Prostate gland (tissue), 2 donors: ENCODE results near the gene RAPGEF4. TPM values are rescaled to one million over a fixed set of nuclear protein-coding genes. Genes with fewer than 3 reads are reported as not detected.

ENCODE experiments used
- DNase-seq: peaks from one replicate; pipeline ENCODE4 v3.0.0-alpha.2; 2019; ENCODE audit warnings: low spot score
- H3K27ac ChIP-seq, 2 donors: fragments of 200-600 bp; sonication (generic); 2 replicates each; pipeline ENCODE4 v1.5.1; 2017 to 2019
- H3K27me3 ChIP-seq: fragments of 200-600 bp; sonication (generic); replicated peaks from 2 replicates; pipeline ENCODE4 v1.5.1; 2019; ENCODE audit not compliant: insufficient read depth
- H3K36me3 ChIP-seq, 2 donors: fragments of 200-600 bp; sonication (generic); 1 replicate in 1 of 2; 2 replicates in 1 of 2; pipeline versions ENCODE4 v1.5.1 to v1.8.1; 2017 to 2019
- H3K4me1 ChIP-seq: fragments of 200-600 bp; sonication (generic); replicated peaks from 2 replicates; pipeline ENCODE4 v1.5.1; 2019
- H3K4me3 ChIP-seq, 2 donors: fragments of 200-600 bp; sonication (generic); 2 replicates each; pipeline ENCODE4 v1.5.1; 2017 to 2019
- H3K9me3 ChIP-seq: fragments of 200-600 bp; sonication (generic); 2 replicates; pipeline ENCODE4 v1.5.1; 2017
- POLR2A ChIP-seq: fragments of 450-650 bp; IDR thresholded peaks from one replicate; pipeline ENCODE4 v1.6.1; 2016; ENCODE audit warnings: antibody characterized with exemption, mild to moderate bottlenecking
- POLR2AphosphoS5 ChIP-seq: sonication (generic); formaldehyde crosslinking; IDR thresholded peaks from one replicate; pipeline ENCODE4 v1.6.1; 2017; ENCODE audit warnings: antibody characterized with exemption
- WGBS: methylation state at CpG from one replicate; pipeline ENCODE4 v1.1.5; 2018; 5-methylcytosine and 5-hydroxymethylcytosine counted together
- intact Hi-C: fragments of 100-400 bp; cut with DNase I; formaldehyde crosslinking; loops from one replicate; pipeline ENCODE4 v1.14.2; 2022
- total RNA-seq, 2 donors: library from RNA; depleted of rRNA; stranded (reverse); fragments of >200 nt; gene quantifications; one replicate each; pipeline ENCODE4 v1.1.0, GENCODE V29; 2016
- TF ChIP-seq, protein P1 (sequence below), 4 experiments: fragments of 200-600 bp in 2 of 4; fragments of 450-650 bp in 2 of 4; sonication (generic) in 2 of 4; IDR thresholded peaks; 1 replicate in 3 of 4; 2 replicates in 1 of 4; pipeline ENCODE4 v1.5.1; 2016 to 2019; ENCODE audit warnings: antibody characterized with exemption in 4 of 4, mild to moderate bottlenecking in 2 of 4, moderate library complexity in 2 of 4

RAPGEF4 gene
- total RNA-seq, 2 donors from 2014 or later, result 7.3 to 31.0 TPM

DNA sequence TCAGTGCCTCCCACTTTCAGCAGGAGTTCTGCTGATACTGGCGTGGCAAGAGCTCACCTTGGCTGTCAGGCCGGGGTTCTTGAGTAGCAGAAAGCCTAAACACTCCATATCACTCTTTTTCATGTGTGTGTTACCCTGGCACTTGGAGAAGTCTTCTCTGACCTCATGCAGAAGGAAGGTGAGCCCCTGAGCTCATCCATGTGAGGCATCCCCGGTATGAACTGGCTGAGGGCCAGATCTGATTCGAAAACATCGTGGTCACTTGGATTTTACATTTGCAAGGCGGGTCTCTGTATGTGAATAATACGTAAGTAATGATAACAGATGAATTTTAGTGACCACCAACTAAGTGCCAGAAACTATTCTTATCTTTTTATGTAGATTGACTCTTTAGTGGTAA is 93.6 kb downstream of the RAPGEF4 start:
- Histone ChIP-seq H3K27ac (no peak overlapping the region), H3K36me3 (no peaks in the 10 kb centered on the region), H3K4me3 (no peak overlapping the region), H3K27me3 (no peaks in the 10 kb centered on the region), H3K4me1 (no peaks in the 10 kb centered on the region), H3K9me3 (no peaks in the 10 kb centered on the region)
- 74% methylated on average over 7 of the region's 7 CpGs for WGBS
- DNase-seq, result no peak
- intact Hi-C loops, result no loop called here
- TF ChIP-seq POLR2AphosphoS5, result no peak
- TF ChIP-seq, protein P1, sequence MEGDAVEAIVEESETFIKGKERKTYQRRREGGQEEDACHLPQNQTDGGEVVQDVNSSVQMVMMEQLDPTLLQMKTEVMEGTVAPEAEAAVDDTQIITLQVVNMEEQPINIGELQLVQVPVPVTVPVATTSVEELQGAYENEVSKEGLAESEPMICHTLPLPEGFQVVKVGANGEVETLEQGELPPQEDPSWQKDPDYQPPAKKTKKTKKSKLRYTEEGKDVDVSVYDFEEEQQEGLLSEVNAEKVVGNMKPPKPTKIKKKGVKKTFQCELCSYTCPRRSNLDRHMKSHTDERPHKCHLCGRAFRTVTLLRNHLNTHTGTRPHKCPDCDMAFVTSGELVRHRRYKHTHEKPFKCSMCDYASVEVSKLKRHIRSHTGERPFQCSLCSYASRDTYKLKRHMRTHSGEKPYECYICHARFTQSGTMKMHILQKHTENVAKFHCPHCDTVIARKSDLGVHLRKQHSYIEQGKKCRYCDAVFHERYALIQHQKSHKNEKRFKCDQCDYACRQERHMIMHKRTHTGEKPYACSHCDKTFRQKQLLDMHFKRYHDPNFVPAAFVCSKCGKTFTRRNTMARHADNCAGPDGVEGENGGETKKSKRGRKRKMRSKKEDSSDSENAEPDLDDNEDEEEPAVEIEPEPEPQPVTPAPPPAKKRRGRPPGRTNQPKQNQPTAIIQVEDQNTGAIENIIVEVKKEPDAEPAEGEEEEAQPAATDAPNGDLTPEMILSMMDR (IDR thresholded peaks at IDR 0.05), result no peak
- no peak for TF ChIP-seq POLR2A

DNA sequence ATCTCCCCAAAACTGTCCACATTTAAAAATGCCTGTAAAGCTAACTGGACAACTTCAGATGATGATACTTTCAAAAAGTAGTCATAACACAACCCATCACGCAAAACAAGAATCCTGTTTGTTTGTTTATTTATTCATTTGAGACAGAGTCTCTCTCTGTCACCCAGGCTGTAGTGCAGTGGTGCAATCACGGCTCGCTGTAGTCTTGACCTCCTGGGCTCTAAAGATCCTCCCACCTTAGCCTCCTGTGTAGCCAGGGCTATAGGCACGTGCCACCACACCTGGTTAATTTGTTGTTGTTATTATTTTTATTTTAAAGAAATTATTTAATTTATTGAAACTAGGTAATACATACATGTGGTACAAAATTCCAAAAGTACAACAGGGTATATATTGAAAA is 94.8 kb downstream of the RAPGEF4 start:
- DNase-seq, result no peak
- Histone ChIP-seq H3K27me3 (no peaks in the 10 kb centered on the region), H3K4me1 (no peaks in the 10 kb centered on the region), H3K4me3 (no peak overlapping the region), H3K27ac (no peak overlapping the region), H3K36me3 (no peaks in the 10 kb centered on the region), H3K9me3 (no peaks in the 10 kb centered on the region)
- intact Hi-C loops, result no loop called here
- TF ChIP-seq POLR2A (no peak), POLR2AphosphoS5 (no peak)
- TF ChIP-seq, protein P1 (IDR thresholded peaks at IDR 0.05), result no peak
- 92% methylated on average over 4 of the region's 4 CpGs for WGBS

DNA sequence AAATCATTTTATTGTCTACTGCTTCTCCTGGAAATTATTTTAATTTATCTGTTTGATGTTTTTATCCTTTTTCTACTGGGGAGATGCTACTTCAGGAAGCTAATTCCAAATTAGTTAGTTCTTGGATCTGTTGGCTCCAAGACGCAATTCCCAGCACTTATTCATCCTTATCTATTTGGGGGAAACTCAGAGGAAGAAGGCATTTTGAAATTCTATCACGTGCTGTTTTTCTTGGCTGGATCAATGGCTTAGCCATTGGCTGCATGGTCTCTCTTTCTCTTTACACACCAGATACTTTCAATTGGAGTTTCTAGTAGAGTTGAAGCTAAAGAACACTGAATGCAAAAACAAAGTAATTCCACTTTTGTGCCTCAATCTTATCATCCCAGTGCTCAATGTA is 98.3 kb downstream of the RAPGEF4 start:
- H3K4me3 ChIP-seq, result no peak overlapping the region
- TF ChIP-seq, protein P1 (IDR thresholded peaks at IDR 0.05), result no peak
- TF ChIP-seq POLR2A (no peak), POLR2AphosphoS5 (no peak)
- DNase-seq, result no peak
- H3K27me3 ChIP-seq, result no peaks in the 10 kb centered on the region
- H3K27ac ChIP-seq, result no peak overlapping the region
- H3K9me3 ChIP-seq, result no peaks in the 10 kb centered on the region
- intact Hi-C loops, result no loop called here
- H3K36me3 ChIP-seq, result no peaks in the 10 kb centered on the region
- 78% methylated on average over 2 of the region's 2 CpGs for WGBS
- no peaks in the 10 kb centered on the region for H3K4me1 ChIP-seq

DNA sequence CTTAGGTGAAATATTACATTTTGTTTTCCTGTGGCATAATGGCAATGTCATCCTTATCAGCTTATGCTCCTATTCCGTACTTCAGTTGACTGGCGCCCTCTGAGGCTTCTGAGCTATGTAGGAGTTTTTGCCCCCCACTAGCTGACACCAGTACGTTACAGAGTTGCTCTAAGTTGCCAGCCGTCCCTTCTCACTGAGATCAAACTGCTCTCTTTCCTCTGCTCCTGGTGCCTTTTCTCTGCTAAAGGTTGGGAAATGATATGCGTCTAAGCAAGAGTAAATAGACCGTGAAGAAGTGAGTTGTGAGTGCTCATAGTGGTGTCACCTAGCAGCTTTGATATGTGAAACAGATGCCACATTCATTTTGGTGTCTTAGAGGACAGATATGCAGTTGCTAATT is 99.2 kb downstream of the RAPGEF4 start:
- TF ChIP-seq, protein P1 (IDR thresholded peaks at IDR 0.05), result no peak
- no peak for TF ChIP-seq POLR2A
- no peak for TF ChIP-seq POLR2AphosphoS5
- no peaks in the 10 kb centered on the region for H3K36me3 ChIP-seq
- 85% methylated on average over 6 of the region's 6 CpGs for WGBS
- H3K27ac ChIP-seq, result no peak overlapping the region
- H3K4me1 ChIP-seq, result no peaks in the 10 kb centered on the region
- H3K4me3 ChIP-seq, result no peak overlapping the region
- DNase-seq, result no peak
- H3K9me3 ChIP-seq, result no peaks in the 10 kb centered on the region
- no peaks in the 10 kb centered on the region for H3K27me3 ChIP-seq
- intact Hi-C loops, result no loop called here

DNA sequence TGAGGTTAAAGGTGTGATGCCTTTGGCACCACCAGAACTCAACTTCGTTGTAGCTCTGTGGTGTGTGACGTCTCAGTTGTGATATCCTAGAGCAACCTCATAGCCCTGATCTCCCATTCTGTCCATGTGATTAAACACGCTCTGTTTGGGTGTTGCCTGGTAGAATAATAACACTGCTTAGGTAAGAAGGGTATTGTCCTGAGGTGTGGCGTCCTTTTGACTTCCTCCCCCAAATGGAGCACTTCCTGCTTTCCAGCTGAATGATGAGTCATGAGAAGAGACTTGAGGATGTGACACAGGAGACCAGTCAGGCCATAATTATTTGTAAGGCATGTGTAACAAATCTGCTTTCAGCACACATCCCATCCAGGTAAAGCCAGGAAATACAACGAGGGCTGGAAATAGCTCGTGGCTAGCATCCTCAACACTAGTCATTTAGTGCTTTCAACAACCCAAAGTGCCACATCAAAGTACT is 100.7 kb downstream of the RAPGEF4 start:
- Histone ChIP-seq H3K9me3 (no peaks in the 10 kb centered on the region), H3K36me3 (no peaks in the 10 kb centered on the region), H3K4me3 (no peak overlapping the region), H3K27me3 (no peaks in the 10 kb centered on the region), H3K27ac (no peak overlapping the region), H3K4me1 (no peaks in the 10 kb centered on the region)
- TF ChIP-seq, protein P1 (IDR thresholded peaks at IDR 0.05), result no peak
- TF ChIP-seq POLR2AphosphoS5 (peak; percentile 8), POLR2A (no peak)
- intact Hi-C loops, result no loop called here
- WGBS, result 89% methylated on average over 6 of the region's 6 CpGs
- no peak for DNase-seq
